K562 (cell line): Measurements from ENCODE around the gene PHLDB1. TPM values are rescaled to one million over a fixed set of nuclear protein-coding genes. Genes with fewer than 3 reads are reported as not detected.

ENCODE experiments used
- BMI1 ChIP-seq: fragments of 150-350 bp; IDR thresholded peaks from 2 replicates; pipeline ENCODE4 v1.6.1; 2014; ENCODE audit warnings: low read length
- CBX2 ChIP-seq: fragments of 200-600 bp; sonication (generic); IDR thresholded peaks from one replicate; pipeline ENCODE4 v1.6.1; 2012; ENCODE audit warnings: mild to moderate bottlenecking, low read length, inconsistent platforms; ENCODE audit not compliant: insufficient read depth, poor library complexity, severe bottlenecking
- DEAF1 ChIP-seq: fragments of 450-650 bp; formaldehyde crosslinking; IDR thresholded peaks from 2 replicates; pipeline ENCODE4 v1.4.0; 2020; ENCODE audit warnings: mild to moderate bottlenecking, moderate library complexity
- DNMT1 ChIP-seq: fragments of 450-650 bp; IDR thresholded peaks from 2 replicates; pipeline ENCODE4 v1.6.1; 2016; ENCODE audit warnings: antibody characterized with exemption, mild to moderate bottlenecking
- DPF2 ChIP-seq: fragments of 450-650 bp; IDR thresholded peaks from 2 replicates; pipeline ENCODE4 v1.6.1; 2016
- ELF4 ChIP-seq: fragments of 450-650 bp; formaldehyde crosslinking; IDR thresholded peaks from 2 replicates; pipeline ENCODE4 v1.4.0; 2022; ENCODE audit warnings: missing genetic modification characterization
- ESRRA ChIP-seq: fragments of 450-650 bp; IDR thresholded peaks from 2 replicates; pipeline ENCODE4 v1.6.1; 2014; ENCODE audit warnings: low read depth, mild to moderate bottlenecking, moderate library complexity, borderline replicate concordance
- FIP1L1 ChIP-seq: fragments of 200-400 bp; formaldehyde crosslinking; IDR thresholded peaks from 2 replicates; pipeline ENCODE4 v1.6.1; 2018; ENCODE audit warnings: mild to moderate bottlenecking, low read depth, low read length; ENCODE audit not compliant: poor library complexity, severe bottlenecking
- FOXA3 ChIP-seq, 2 experiments: fragments of 450-650 bp in 1 of 2; sonication (generic) in 1 of 2; formaldehyde crosslinking; IDR thresholded peaks in 1 of 2; conservative IDR thresholded peaks in 1 of 2; 2 replicates each; pipeline versions ENCODE4 v1.4.0 to v1.8.0; 2020 to 2022; ENCODE audit warnings: mild to moderate bottlenecking in 2 of 2, missing genetic modification reagents in 1 of 2
- FOXK1 ChIP-seq: sonication (generic); formaldehyde crosslinking; IDR thresholded peaks from 2 replicates; pipeline ENCODE4 v1.8.0; 2022; ENCODE audit warnings: missing genetic modification reagents, mild to moderate bottlenecking, borderline replicate concordance
- GTF2F1 ChIP-seq: IDR thresholded peaks from 2 replicates; pipeline ENCODE4 v1.6.1; 2011; ENCODE audit warnings: low read depth, low read length, improper control_type of control experiment
- HMGN3 ChIP-seq: IDR thresholded peaks from 2 replicates; pipeline ENCODE4 v1.6.1; 2011; ENCODE audit warnings: borderline replicate concordance, low read depth, mild to moderate bottlenecking, mixed read lengths, low read length; ENCODE audit not compliant: insufficient read length; ENCODE audit errors: extremely low read depth
- MCM5 ChIP-seq: fragments of 450-650 bp; IDR thresholded peaks from 2 replicates; pipeline ENCODE4 v1.6.1; 2016; ENCODE audit warnings: low read depth
- MXD1 ChIP-seq: fragments of 250-450 bp; sonication (Bioruptor Pico); IDR thresholded peaks from 2 replicates; pipeline ENCODE4 v1.8.0; 2021; ENCODE audit warnings: borderline replicate concordance, mild to moderate bottlenecking, moderate library complexity; ENCODE audit not compliant: poor library complexity, severe bottlenecking
- PTTG1 ChIP-seq: fragments of 450-650 bp; IDR thresholded peaks from 2 replicates; pipeline ENCODE4 v1.6.1; 2016; ENCODE audit warnings: low read depth, mild to moderate bottlenecking, missing genetic modification characterization, missing compliant biosample characterization
- PYGO2 ChIP-seq: fragments of 450-650 bp; IDR thresholded peaks from 2 replicates; pipeline ENCODE4 v1.6.1; 2016; ENCODE audit warnings: mild to moderate bottlenecking, missing genetic modification characterization, moderate library complexity, missing compliant biosample characterization
- SAFB2 ChIP-seq: fragments of 200-400 bp; formaldehyde crosslinking; IDR thresholded peaks from 2 replicates; pipeline ENCODE4 v1.6.1; 2018; ENCODE audit warnings: borderline replicate concordance, low read length, low read depth, moderate library complexity; ENCODE audit not compliant: severe bottlenecking
- SIX5 ChIP-seq, 2 experiments: IDR thresholded peaks; 2 replicates each; pipeline ENCODE4 v1.6.1; 2011; ENCODE audit warnings: low read length in 2 of 2, borderline replicate concordance in 1 of 2, low read depth in 1 of 2, mild to moderate bottlenecking in 1 of 2, moderate library complexity in 1 of 2; ENCODE audit not compliant: insufficient read depth in 1 of 2
- SNAPC5 ChIP-seq: fragments of 250-450 bp; sonication (Bioruptor Pico); IDR thresholded peaks from 2 replicates; pipeline ENCODE4 v1.8.0; 2021; ENCODE audit warnings: moderate library complexity, mild to moderate bottlenecking, inconsistent platforms
- YY1 ChIP-seq, 3 experiments: IDR thresholded peaks; 2 replicates each; pipeline ENCODE4 v1.6.1; 2011; ENCODE audit warnings: low read length in 2 of 3, mild to moderate bottlenecking in 2 of 3, moderate library complexity in 2 of 3, borderline replicate concordance in 1 of 3, control low read depth in 1 of 3, low read depth in 1 of 3; ENCODE audit not compliant: insufficient read depth in 3 of 3, insufficient replicate concordance in 2 of 3, control insufficient read depth in 1 of 3, insufficient read length in 1 of 3; ENCODE audit errors: extremely low read depth in 1 of 3
- ZC3H4 ChIP-seq: sonication (generic); formaldehyde crosslinking; IDR thresholded peaks from 2 replicates; pipeline ENCODE4 v1.9.0; 2021; ENCODE audit warnings: missing genetic modification reagents, borderline replicate concordance
- ZFP30 ChIP-seq: fragments of 250-450 bp; sonication (Bioruptor Pico); IDR thresholded peaks from 2 replicates; pipeline ENCODE4 v1.8.0; 2022; ENCODE audit warnings: moderate library complexity, mild to moderate bottlenecking, inconsistent platforms, borderline replicate concordance
- ZNF143 ChIP-seq: sonication (generic); formaldehyde crosslinking; IDR thresholded peaks from 2 replicates; pipeline ENCODE4 v1.9.0; 2022; ENCODE audit warnings: mild to moderate bottlenecking, missing genetic modification reagents
- ZNF165 ChIP-seq: fragments of 250-450 bp; sonication (Bioruptor Pico); IDR thresholded peaks from 2 replicates; pipeline ENCODE4 v1.4.0; 2020; ENCODE audit warnings: borderline replicate concordance
- ZNF197 ChIP-seq: fragments of 200-800 bp; sonication (Bioruptor generic); IDR thresholded peaks from 2 replicates; pipeline ENCODE4 v1.6.1; 2016; ENCODE audit warnings: low read depth, missing genetic modification characterization, missing compliant biosample characterization
- polyA plus RNA-seq, 8 experiments: library from polyadenylated mRNA; depleted of rRNA in 4 of 8; stranded (reverse) in 5 of 8; unstranded in 3 of 8; fragments of >200 nt; fragmentation: Nextera tagmentation in 2 of 8; fragmentation: Illumina TruSeq in 1 of 8; extraction: Ambion mirVana in 2 of 8; extraction: Trizol in 1 of 8; gene quantifications; 2 replicates each; pipeline versions ENCODE4 v1.2.1 to v1.2.3, GENCODE V29; 2011 to 2014; ENCODE audit warnings: inconsistent platforms in 1 of 8, missing spikeins in 1 of 8
- total RNA-seq, 7 experiments: library from RNA; depleted of rRNA in 6 of 7; stranded (reverse); fragments of >200 nt in 6 of 7; fragmentation: Illumina TruSeq in 2 of 7; extraction: Trizol in 2 of 7; gene quantifications; 2 replicates each; pipeline versions ENCODE4 v1.2.1 to v1.2.3, GENCODE V29; 2011 to 2021; ENCODE audit warnings: low replicate concordance in 1 of 7

Gene PHLDB1
- total and polyA plus RNA-seq, 9 of the 15 experiments (the other 6 are each of a cell fraction or from before 2014, with no cell fraction given): 2.0 to 28.7 (median 16.2) TPM

GRCh38 chr11:118659314-118659952 lies 52.0 kb downstream of the PHLDB1 start (continued):
- no peak for TF ChIP-seq PTTG1
- TF ChIP-seq ESRRA: peak; percentile 10; the same call in 1 of the 2 replicates
- TF ChIP-seq ZNF197 (CRISPR knock-in tag): no peak
- no peak for TF ChIP-seq BMI1
- TF ChIP-seq ZNF143 (CRISPR knock-in tag): no peak
- no peak for TF ChIP-seq CBX2
- TF ChIP-seq FOXA3 (CRISPR knock-in tag; conservative IDR thresholded peaks at IDR 0.05 in 1 of 2, IDR thresholded peaks at IDR 0.05 in 1 of 2): 0 out of 4 replicates have a peak, but pooled peaks of 1 of the 2 experiments have one; percentile 19
- TF ChIP-seq ZFP30 (CRISPR knock-in tag): no peak
- no peak for TF ChIP-seq PYGO2
- peak in 1 of 3 experiments; percentile 25 for TF ChIP-seq YY1 (IDR thresholded peaks at IDR 0.05; ENCODE audit: borderline replicate concordance in 1 of 3, control insufficient read depth in 1 of 3, extremely low read depth in 1 of 3, insufficient read depth in 3 of 3, insufficient read length in 1 of 3, insufficient replicate concordance in 2 of 3, low read depth in 1 of 3, low read length in 2 of 3)
- TF ChIP-seq SNAPC5 (CRISPR knock-in tag): no peak
- no peak for TF ChIP-seq GTF2F1
- peak; percentile 60 for TF ChIP-seq FIP1L1
- no peak for TF ChIP-seq MCM5
- TF ChIP-seq ELF4 (CRISPR knock-in tag): no peak
- no peak for TF ChIP-seq SIX5 (IDR thresholded peaks at IDR 0.05; ENCODE audit: borderline replicate concordance in 1 of 2, insufficient read depth in 1 of 2, low read depth in 1 of 2, low read length in 2 of 2)
- peak; percentile 74 for TF ChIP-seq HMGN3
- TF ChIP-seq ZC3H4 (CRISPR knock-in tag): no peak
- no peak for TF ChIP-seq MXD1 (CRISPR knock-in tag)
- TF ChIP-seq DNMT1: no peak
- TF ChIP-seq SAFB2: no peak
- no peak for TF ChIP-seq FOXK1 (CRISPR knock-in tag)
- no peak for TF ChIP-seq DPF2
- no peak for TF ChIP-seq ZNF165 (CRISPR knock-in tag)
- TF ChIP-seq DEAF1 (CRISPR knock-in tag): peak; percentile 73
